RCC 7860 (cell line): ENCODE results near the gene UPK3BL1.
"Not testable (repeated sequence)": the region's sequence is repeated elsewhere in the genome, so short reads cannot be mapped to it uniquely, and the experiment has no call there.

Source experiments
- DNase-seq: peaks from one replicate; pipeline ENCODE4 v3.0.0-alpha.2; 2015; ENCODE audit warnings: low spot score
- FAIRE-seq: peaks from 2 replicates; lab custom pipeline; 2012; peaks lifted over from hg19 to GRCh38; lab: Jason Lieb, UNC

UPK3BL1 gene

DNA sequence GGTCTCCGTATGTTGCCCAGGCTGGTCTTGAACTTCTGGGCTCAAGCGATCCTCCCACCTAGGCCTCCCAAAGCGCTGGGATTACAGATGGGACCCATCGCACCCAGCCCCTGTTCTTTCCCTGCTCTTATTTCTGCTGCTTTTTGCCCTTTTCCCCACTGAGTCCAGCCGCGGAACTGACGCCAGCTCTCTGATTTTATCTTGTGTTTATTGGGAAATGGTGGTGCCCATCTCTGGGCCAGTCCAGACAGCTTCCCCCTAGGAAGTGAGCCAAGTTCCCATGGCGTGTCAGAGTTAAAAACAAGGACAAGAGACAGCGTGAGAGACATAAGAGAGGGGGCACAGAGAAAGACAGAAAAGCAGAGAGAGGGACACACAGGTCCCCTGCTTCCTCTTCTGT lies 12.0 kb downstream of the UPK3BL1 start:
- FAIRE-seq, DNase-seq: not testable (repeated sequence)

DNA sequence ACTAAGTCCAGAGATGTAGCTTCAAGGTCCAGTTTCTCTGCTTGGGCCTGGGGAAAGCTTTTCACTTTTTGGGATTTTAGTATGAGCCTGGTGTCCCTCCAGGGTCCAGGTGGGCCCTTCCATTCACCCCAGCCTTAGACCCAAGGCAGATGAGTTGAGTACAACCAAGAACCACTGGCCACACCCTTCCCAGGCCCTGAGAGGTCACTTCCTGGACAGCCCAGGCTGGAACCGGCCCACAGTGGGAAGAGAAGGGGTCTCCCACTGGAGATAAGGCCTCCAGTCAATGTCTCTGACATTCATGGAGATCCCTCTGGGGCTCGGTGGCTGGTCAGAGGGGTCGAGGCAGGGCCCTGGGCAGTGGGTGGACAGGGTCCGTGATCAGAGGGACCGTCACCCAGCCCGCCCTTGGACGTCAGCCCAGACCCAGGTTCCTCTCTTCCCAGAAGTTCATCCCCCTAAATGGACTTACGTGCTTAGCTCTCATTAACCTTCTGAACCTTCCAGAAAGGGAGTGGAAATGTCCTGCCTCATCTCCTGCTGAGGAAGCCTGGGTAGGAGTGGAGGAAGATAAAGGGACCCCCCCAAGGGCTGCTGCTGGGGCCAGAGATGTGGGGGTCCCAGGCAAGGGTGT lies 15.2 kb downstream of the UPK3BL1 start:
- DNase-seq, FAIRE-seq: not testable (repeated sequence)

DNA sequence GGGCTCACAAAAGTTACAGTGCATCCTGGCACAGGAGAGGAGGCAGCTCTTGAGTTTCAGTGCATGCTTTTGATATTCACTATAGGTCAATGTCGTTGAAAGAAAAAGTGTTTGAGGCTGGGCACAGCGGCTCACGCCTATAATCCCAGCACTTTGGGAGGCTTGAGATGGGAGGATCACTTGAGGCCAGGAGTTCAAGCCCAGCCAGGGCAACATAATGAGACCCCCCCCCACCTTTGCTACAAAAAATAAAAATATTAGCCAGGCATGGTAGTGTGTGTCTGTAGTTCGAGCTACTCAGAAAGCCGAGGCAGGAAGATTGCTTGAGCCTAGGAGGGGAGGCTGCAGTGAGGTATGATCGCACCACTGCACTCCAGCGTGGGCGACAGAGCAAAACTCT lies 24.5 kb downstream of the UPK3BL1 start:
- FAIRE-seq, DNase-seq: not testable (repeated sequence)

DNA sequence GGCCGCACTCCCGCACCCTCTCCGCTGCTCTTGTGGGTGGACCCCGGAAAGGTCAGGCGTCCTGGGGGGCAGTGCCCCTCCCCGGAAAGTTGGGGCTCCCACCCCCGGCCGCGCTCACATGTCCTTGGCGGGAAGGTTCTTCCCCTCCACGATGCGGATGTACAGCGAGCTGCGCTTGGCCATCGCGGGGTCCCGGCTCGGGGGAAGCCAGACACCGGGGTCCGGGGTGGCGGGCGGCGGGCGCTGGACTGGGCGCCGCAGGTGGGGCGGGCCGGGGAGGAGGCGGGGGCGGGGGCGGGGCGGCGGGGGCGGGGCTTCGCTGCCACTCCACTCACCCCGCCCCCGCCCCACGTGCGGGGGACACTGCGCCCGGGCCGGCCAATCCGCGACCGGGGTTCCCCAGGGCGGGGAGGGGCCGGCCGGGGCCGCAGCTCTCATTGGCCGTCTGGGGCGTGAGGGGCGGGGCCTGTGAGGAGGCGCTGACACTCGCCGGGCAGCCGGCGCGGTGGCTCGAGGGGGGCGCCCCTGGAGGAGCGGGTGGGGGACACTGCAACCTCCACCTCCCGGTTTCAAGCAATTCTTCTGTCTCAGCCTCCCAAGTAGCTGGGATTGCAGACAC lies 26.0 kb downstream of the UPK3BL1 start, which contains the start of gene RASA4:
TSS of gene RASA4 (minus strand) at position 250 of the 619 bp plus-strand sequence. CDS start at position 183, 67 bp downstream.
- not testable (repeated sequence) for FAIRE-seq, DNase-seq

DNA sequence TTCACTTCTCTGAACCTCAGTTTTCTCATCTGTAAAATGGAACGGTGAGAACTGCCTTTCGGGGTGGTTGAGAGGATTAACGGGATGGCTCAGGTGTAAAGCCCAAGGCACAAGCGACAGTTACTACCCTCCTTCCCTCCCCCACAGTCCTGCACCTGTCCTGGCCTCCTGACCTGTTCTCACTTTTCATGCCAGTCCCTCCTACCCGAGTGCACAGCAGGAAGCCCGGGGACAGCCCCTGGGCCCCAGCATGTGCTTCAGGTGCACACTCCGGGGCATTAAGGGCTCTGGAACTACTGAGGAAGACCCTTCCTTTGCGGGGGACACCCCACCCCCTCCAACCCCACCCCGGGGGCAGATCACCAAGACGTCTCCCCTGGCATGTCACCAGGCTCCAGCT lies 26.7 kb downstream of the UPK3BL1 start:
- not testable (repeated sequence) for FAIRE-seq, DNase-seq

DNA sequence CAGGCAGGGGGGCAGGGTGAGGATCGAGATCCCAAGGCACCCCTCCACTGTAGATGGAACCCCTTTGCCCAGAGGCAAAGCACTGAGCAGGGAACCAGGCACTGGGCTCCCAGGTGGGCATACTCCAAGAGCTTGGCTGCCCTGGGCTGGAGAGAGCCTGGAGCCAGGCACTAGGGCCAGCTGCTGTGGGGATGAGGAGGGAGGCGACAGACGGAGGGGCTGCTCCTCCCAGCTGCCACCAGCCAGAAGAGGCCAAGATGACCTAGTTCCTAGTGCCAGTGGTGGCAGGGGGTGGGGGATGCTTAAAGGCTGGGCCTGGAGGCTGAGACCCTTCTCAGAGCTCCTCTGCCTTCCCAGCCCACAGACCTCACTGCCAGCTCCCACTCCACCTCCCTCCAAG lies 27.7 kb downstream of the UPK3BL1 start:
- not testable (repeated sequence) for DNase-seq, FAIRE-seq

DNA sequence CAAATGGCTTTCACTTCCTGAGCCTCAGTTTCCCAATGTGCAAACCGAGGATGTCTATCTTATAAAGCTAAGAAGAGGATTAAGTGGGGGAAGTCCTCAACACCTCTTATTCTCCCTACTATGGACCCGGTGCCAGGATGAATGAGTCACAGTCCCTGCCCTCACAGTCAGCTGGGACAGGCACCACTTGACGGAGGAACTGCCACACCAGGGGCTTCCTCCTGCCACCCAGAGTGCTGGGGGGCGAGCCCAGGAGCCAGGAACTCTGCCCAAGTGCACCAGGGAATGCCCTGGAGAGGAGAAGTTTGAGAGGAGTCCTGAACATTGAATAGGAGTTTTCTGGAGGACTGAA lies 28.3 kb downstream of the UPK3BL1 start:
- not testable (repeated sequence) for DNase-seq, FAIRE-seq

DNA sequence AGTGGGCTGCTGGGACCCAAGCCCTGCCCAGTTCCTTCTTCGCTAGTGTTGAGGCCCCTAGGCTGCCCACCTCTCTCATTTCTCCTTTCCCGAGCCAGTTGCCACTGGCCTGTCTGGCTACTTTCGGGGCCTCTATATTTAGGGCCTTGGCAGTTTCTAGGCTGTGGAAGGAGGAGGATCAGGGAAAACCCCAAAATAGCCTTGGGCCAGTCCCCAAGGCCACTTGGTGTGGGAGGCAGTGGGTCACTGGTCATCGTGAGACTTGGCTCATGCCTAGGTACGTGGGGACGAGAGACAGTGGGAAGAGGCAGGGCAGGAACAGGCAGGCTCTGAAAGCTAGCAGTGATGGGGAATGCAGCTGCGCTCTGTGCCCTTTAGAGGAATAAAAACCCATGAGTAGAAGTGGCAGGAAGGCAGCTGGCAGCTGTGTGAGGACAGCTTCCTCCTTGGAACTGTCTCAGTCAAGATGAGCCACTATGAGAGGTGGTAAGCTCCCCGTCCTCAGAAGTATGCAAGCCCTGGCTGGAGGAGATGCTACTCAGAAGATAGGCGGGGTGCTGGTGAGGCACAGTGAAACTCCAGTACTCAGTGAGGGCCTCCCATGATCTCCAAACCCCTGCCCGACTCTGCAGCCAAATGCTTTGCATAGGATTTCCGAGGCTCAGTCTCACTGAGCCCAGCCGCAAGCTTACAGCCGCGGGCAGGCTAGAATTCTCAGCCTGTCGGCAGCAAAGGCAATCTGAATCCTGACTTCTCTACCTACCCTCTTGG lies 28.8 kb downstream of the UPK3BL1 start:
- DNase-seq, FAIRE-seq: not testable (repeated sequence)

DNA sequence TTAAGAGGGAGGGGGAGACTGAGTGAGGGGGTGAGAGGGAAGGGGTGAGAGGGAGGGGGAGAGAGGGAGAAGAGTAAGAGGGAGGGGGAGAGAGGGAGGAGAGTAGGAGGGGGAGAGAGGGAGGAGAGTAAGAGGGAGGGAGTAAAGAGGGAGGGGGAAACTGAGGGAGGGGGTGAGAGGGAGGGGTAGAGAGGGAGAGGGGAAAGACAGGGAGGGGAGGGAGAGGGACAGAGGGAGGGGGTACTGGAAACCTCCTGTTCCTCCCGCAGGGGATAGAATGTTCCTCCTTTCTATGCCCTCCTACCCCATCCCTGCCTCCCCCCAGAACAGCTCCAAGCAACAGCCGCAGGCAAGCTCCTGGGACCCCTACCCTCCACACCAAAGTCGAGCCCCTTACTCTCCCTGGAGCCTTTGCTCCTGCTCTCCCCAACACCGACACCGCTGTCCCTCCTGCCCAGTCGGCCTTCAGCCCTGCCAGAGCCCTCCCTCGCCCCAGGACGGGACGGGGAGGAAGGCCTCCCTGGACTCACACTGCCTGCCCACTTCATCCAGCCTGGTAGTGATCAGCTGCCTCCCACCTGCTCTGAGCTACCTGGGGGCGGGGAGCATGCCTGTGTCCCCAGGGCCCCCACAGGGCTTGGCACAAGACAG lies 30.8 kb downstream of the UPK3BL1 start:
- not testable (repeated sequence) for FAIRE-seq, DNase-seq

DNA sequence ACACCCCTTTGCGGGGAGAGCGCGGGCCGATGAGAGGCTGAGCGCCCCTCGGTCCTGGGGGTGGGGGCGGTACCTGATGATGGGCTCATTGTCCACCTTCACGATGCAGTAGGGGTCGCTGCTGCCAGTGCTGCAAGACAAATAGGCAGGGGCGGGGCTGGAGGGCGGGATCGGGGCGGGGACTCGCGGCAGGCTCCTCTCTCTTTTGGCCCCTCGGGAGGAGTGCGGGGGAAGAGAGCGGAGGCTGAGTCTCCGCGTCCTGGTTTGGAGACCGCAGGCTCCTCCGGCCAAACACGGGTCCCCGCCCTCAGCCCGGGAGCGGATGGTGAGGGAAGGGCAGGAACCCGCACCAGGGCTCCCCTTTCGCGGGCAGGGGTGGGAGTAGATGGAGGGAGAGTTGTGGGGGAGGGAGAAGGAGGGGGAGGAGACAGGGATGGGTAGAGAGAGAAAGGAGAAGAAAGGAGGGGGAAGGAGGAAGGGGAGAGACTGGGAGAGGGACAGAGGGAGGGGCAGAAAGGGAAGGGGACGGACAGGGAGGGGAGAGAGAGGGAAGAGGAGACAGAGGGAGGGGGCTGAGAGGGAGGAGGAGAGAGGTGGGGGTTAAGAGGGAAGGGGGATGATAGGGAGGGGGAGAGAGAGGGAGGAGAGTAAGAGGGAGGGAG lies 31.4 kb downstream of the UPK3BL1 start:
- DNase-seq, FAIRE-seq: not testable (repeated sequence)

DNA sequence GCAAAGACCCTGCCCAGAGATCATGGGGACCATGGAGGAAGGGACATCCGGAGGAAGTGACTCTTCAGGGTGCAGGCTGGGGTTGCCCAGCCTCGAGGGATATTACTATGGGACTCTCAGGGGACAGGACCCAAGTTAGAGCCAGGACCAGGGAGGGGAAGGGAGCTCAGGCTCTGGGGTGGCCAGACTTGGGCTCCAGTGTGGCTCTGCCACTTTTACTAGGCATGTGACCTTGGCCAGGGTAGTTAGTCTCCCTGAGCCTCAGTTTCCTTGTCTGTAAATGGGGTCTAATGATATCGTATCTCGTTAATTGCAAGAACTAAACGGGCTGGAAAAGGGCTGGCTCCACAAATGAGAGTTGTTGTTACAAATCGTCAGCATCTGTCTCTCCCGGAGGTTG lies 32.1 kb downstream of the UPK3BL1 start:
- not testable (repeated sequence) for FAIRE-seq, DNase-seq

DNA sequence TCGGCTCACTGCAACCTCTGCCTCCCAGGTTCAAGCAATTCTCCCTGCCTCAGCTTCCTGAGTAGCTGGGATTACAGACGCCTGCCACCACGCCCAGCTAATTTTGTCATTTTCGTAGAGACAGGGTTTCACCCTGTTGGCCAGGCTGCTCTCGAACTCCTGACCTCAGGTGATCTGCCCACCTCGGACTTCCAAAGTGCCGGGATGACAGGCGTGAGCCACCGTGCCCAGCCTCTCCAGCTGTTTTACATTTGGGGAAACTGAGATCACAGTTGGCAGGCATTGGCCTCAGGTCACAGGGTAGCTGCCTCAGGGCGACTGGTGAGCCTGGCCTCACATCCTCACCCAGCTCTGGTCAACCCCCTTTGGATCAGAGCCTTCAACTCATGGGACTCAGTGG lies 32.9 kb downstream of the UPK3BL1 start:
- not testable (repeated sequence) for DNase-seq, FAIRE-seq

DNA sequence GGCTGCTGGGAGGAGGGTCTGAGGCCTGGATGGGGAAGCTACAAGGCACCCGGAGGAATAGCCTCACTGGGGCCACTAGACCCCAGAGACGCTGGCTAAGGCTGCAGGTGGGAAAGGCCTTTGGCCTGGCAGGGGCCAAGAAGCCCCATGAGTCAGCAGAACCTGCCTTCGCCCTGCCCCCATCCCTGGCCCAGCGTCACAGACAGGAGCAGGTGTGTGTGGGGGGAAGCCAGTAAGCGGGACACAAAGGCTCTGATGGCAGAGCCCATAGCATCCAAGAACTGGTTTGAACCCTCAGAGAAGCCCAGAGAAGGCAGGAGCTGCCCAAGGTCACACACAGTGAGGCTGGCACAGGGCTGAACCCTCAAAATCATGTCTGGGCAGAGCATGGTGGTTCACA lies 35.7 kb downstream of the UPK3BL1 start:
- not testable (repeated sequence) for DNase-seq, FAIRE-seq

DNA sequence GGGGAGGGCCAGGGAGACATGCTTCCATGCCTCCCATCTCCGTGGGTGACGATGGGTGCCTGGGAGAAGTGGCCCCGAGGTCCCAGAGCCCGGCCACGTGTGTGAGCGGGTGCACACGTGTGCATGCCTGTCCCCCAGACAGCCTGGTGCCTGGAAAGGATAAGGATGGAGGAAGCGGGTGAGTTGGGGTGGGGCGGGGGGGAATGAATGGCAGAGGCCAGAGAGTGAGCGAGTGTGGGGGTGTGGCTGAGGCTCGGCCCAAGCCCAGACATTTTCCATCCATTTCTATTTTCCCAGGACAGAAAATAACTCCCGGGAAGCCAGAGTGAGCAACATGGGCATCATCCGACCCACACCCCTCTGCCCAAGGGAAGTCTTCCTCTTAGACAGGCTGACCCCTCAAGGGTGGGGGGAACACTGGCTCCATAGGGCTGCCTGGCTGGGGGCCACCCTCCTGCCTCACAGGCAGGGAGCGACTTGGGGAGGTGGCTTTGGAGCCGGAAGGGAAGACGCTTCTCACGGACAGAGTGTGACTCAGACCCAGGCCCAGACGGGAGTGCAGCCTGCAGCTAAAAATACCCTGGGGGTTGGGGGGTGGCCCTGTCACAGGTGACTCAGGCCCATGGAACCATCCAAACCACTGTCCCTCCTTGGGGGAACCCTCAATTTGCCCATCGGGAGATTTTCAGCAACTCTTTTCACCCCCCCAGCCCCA lies 38.0 kb downstream of the UPK3BL1 start:
- peak; percentile 52 for FAIRE-seq
- not testable (repeated sequence) for DNase-seq

DNA sequence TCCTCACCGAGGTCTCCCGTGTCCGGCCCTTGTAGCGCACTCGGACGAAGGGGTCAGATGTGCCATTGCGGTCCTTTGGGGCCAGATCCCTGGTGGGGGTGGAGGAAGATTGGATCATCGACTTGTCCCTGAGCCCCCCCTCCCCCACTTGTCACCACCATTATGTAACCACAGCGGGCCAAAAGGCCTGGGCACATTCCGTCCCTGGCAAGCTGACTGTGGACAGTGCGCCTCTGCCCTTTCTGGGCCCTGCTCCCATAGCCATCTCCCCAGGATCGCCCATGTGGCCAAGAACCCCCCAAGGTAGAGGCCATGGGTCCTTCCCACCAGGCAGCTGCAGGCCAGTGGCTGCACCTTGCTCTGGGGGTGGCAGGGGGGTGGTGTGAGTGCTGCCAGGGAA lies 40.3 kb downstream of the UPK3BL1 start:
- FAIRE-seq, DNase-seq: not testable (repeated sequence)

DNA sequence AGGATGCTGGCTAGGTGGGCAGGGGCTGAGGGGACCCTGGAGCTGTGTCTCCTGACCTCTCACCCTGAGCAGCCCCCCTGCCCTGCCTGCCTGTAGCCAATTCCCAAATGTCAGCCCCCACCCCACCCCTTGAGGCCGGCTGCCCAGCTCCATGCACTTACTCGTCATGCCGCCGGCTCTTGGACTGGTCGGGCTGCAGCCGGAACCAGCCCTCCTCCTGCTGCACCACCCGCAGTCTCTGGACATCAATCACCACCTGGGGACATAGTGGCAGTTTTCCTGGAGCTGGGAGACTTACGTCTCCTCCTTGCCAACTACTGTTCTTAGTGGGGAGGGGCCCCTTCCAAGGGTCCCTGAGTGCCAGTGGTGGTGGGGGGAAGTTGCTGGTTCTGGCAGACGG lies 42.9 kb downstream of the UPK3BL1 start:
- FAIRE-seq, DNase-seq: not testable (repeated sequence)

DNA sequence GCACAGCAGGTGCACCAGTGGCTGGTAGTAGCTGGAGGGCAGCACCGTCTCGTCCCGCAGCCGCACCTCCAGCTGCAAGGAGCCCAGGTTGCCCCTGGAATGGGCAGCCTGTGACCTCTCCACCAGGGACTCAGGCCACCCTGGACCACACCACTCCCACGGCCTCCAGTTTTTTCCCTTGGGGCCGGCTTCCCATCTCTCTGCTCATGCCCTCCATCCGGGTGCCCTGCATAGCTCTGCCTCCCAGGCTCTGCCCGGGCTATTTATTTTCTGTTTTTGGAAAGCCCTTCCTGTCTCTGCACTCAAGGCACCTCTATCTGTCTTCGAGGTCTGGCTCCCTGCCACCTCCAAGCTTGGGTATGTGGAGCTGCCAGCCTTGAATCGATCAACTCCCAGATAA lies 46.6 kb downstream of the UPK3BL1 start:
- not testable (repeated sequence) for DNase-seq, FAIRE-seq

DNA sequence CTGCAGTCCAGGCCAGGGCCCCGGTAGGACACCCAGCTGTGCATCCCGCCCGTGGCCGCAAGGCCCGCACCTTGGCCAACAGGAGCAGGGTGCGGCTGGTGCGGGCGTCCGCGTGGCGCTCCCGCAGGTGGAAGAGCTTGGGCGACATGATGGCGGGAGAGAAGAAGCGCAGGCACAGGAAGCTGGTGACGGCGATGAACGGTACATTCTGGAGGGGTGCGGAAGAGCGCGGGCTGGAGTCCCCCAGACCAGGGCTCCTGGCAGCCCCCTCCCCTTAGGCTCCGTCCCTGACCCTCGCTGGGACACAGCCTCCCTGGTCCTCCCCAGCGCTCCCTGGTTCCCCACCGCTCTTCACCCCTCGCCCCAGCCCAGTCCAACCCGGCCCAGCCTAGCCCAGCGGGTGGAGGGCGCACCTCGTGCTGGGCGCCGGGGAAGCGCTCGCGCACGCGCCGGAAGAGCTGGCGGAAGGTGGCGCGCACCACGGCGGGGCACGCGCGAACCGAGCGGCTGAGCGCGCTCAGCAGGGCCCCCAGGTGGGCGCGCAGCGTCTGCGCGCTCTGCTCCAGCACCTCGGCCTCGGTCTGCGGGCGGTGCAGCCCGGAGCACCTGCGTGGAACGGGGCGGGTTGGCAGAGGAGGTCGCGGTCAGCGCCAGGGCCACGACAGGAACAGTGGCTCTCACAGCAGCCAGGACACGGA lies 48.8 kb downstream of the UPK3BL1 start:
- FAIRE-seq, DNase-seq: not testable (repeated sequence)

DNA sequence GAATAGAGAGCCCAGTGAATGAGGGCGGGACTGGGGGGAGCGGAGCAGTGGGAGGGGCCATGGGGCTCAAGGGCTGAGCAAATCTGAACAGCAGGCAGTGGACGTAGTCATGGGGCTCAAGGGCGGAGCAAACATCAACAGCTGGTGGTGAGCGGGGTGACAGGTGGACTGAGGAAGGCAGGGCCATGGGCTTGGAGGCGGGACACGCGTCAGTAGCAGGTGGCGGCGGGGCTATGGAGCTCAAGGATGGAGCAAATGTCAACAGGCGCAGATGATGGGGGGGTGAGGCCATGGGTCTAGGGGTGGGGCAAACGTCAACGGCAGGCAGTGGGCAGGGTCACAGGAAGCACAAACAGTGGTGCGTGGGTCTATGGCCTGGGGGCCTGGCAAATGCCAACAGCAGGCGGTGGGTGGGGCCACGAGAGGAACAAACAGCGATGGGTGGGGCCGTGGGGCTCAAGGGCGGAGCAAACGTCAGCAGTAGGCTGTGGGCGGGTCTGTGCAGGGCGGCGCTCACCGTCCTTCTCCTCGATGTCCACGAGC lies 50.0 kb downstream of the UPK3BL1 start:
- not testable (repeated sequence) for DNase-seq, FAIRE-seq
